T-cell (primary cell): ENCODE data around the gene THSD7A. TPM values are rescaled to one million over a fixed set of nuclear protein-coding genes. Genes with fewer than 3 reads are reported as not detected.

Experiments
- ATAC-seq, 4 experiments: fragments of 200-7000 bp in 3 of 4; fragments of 150-1000 bp in 1 of 4; cut with Tn5 transposase; replicated peaks in 1 of 4; 1 replicate in 3 of 4; 2 replicates in 1 of 4; pipeline ENCODE4 v1.10.0; 2021; ENCODE audit warnings: moderate library complexity in 3 of 4, mild to moderate bottlenecking in 2 of 4, moderate number of reproducible peaks in 1 of 4
- CTCF ChIA-PET, 2 donors: fragments of 300-600 bp; sonication (Branson Sonifier 250); formaldehyde crosslinking; loops; one replicate each; lab custom pipeline; 2022; ENCODE audit warnings: antibody characterized with exemption in 2 of 2; lab: Charles Lee
- POLR2A ChIA-PET, 2 donors: fragments of 300-600 bp; sonication (Branson Sonifier 250); formaldehyde crosslinking; loops; one replicate each; lab custom pipeline; 2022; ENCODE audit warnings: antibody characterized with exemption in 2 of 2; lab: Charles Lee
- DNase-seq, 35 experiments: peaks; one replicate each; pipeline versions ENCODE4 v3.0.0 to v3.0.0-alpha.2; 2013 to 2023
- H3K27ac ChIP-seq: one replicate; pipeline ENCODE4 v1.5.1; 2013; ENCODE audit warnings: low read length
- H3K27me3 ChIP-seq, 2 experiments: replicated peaks in 1 of 2; 1 replicate in 1 of 2; 2 replicates in 1 of 2; pipeline versions ENCODE4 v1.6.1 to v1.7.0; 2013; ENCODE audit warnings: low read length in 1 of 2, mixed read lengths in 1 of 2; ENCODE audit not compliant: control insufficient read depth in 2 of 2, insufficient read depth in 2 of 2; ENCODE audit errors: extremely low read depth in 1 of 2
- H3K36me3 ChIP-seq, 2 donors: 1 replicate in 1 of 2; 2 replicates in 1 of 2; pipeline versions ENCODE4 v1.6.1 to v1.7.0; 2013; ENCODE audit warnings: low read length in 1 of 2; ENCODE audit not compliant: control insufficient read depth in 2 of 2, insufficient read depth in 1 of 2; ENCODE audit errors: extremely low read depth in 1 of 2
- H3K4me1 ChIP-seq, 2 experiments: 1 replicate in 1 of 2; 2 replicates in 1 of 2; pipeline versions ENCODE4 v1.6.1 to v1.7.0; 2013; ENCODE audit warnings: low read length in 2 of 2, mixed read lengths in 1 of 2; ENCODE audit not compliant: insufficient read depth in 2 of 2, control insufficient read depth in 1 of 2; ENCODE audit errors: extremely low read depth in 1 of 2
- H3K4me3 ChIP-seq, 2 donors: 1 replicate in 1 of 2; 2 replicates in 1 of 2; pipeline versions ENCODE4 v1.5.1 to v1.7.0; 2013; ENCODE audit warnings: mild to moderate bottlenecking in 2 of 2, low read length in 1 of 2, moderate library complexity in 1 of 2; ENCODE audit not compliant: control insufficient read depth in 1 of 2; ENCODE audit errors: extremely low read depth in 1 of 2
- H3K9me3 ChIP-seq: 2 replicates; pipeline ENCODE4 v1.7.0; 2013
- H3K27ac Mint-ChIP-seq, 2 donors: one replicate each; pipeline ENCODE4 v1.8.0; 2020 to 2021; ENCODE audit warnings: mild to moderate bottlenecking in 2 of 2, mixed read lengths in 2 of 2
- H3K27me3 Mint-ChIP-seq, 2 donors: one replicate each; pipeline ENCODE4 v1.8.0; 2021 to 2022; ENCODE audit warnings: mixed read lengths in 2 of 2
- H3K36me3 Mint-ChIP-seq: one replicate; pipeline ENCODE4 v1.8.0; 2021; ENCODE audit warnings: mixed read lengths
- H3K4me1 Mint-ChIP-seq, 3 donors: one replicate each; pipeline ENCODE4 v1.8.0; 2020 to 2022; ENCODE audit warnings: mixed read lengths in 3 of 3, mild to moderate bottlenecking in 1 of 3
- H3K4me3 Mint-ChIP-seq, 3 donors: one replicate each; pipeline ENCODE4 v1.8.0; 2020 to 2022; ENCODE audit warnings: mild to moderate bottlenecking in 3 of 3, mixed read lengths in 3 of 3, moderate library complexity in 3 of 3
- H3K9me3 Mint-ChIP-seq, 3 donors: one replicate each; pipeline ENCODE4 v1.8.0; 2020 to 2022; ENCODE audit warnings: mixed read lengths in 3 of 3
- WGBS: methylation state at CpG from one replicate; pipeline ENCODE4 v1.1.5; 2013; ENCODE audit warnings: missing lambda C conversion rate; ENCODE audit not compliant: insufficient coverage; 5-methylcytosine and 5-hydroxymethylcytosine counted together
- total RNA-seq, 35 experiments: library from RNA in 6 of 35; stranded (reverse) in 6 of 35; fragments of 120-200 nt in 1 of 35; gene quantifications; one replicate each; pipeline versions ENCODE4 v1.2.1 to v1.2.4 and lab custom pipeline; 2013 to 2026

THSD7A gene
- total RNA-seq, 5 donors from 2014 or later (not counting 1 experiment from before 2014, with no cell fraction given) = 0.08 to 0.33 TPM; not detected in 3

- Mint-ChIP-seq H3K4me3 (no peak overlapping the region), H3K27ac (no peak overlapping the region), H3K27me3 (no peaks in the 10 kb centered on the region), H3K9me3 (no peaks in the 10 kb centered on the region), H3K4me1 (no peaks in the 10 kb centered on the region), H3K36me3 (no peaks in the 10 kb centered on the region)
- ChIA-PET POLR2A (no interaction called here), CTCF (no interaction called here)
- no peaks in the 10 kb centered on the region for H3K9me3 ChIP-seq
- no peak overlapping the region for H3K27ac ChIP-seq
- DNase-seq = no peak
- no peaks in the 10 kb centered on the region for H3K4me1 ChIP-seq
- ATAC-seq = no peak
- H3K4me3 ChIP-seq = no peak overlapping the region
- 92% methylated on average over 1 of the region's 3 CpGs for WGBS
- H3K36me3 ChIP-seq = no peaks in the 10 kb centered on the region
- H3K27me3 ChIP-seq = no peaks in the 10 kb centered on the region
These were observed 501.8 kb downstream of the THSD7A start for GRCh38 chr7:11330208-11330607.

- H3K9me3 Mint-ChIP-seq = no peaks in the 10 kb centered on the region
- H3K4me1 Mint-ChIP-seq = no peaks in the 10 kb centered on the region
- no peaks in the 10 kb centered on the region for H3K27me3 Mint-ChIP-seq
- H3K27ac ChIP-seq = no peak overlapping the region
- no peaks in the 10 kb centered on the region for H3K36me3 Mint-ChIP-seq
- no peaks in the 10 kb centered on the region for H3K27me3 ChIP-seq
- ChIA-PET CTCF (interaction anchor here in 1 of 2 donors (0.6 kb wide), 1 partner anchor 14 kb away, joined by 3 read pairs; no protein-coding TSS in a partner anchor), POLR2A (no interaction called here)
- H3K4me3 Mint-ChIP-seq = no peak overlapping the region
- no peaks in the 10 kb centered on the region for H3K9me3 ChIP-seq
- H3K4me3 ChIP-seq = no peak overlapping the region
- no peak overlapping the region for H3K27ac Mint-ChIP-seq
- no peaks in the 10 kb centered on the region for H3K36me3 ChIP-seq
- H3K4me1 ChIP-seq = no peaks in the 10 kb centered on the region
- DNase-seq = no peak
- WGBS = no CpG with 5 or more reads among the region's 3 CpGs
- ATAC-seq = no peak
These were observed 502.4 kb downstream of the THSD7A start for GRCh38 chr7:11329626-11330025.

GRCh38 chr7:11328309-11328708, 503.7 kb downstream of the THSD7A start:
- no peaks in the 10 kb centered on the region for H3K27me3 ChIP-seq
- Mint-ChIP-seq H3K9me3 (no peaks in the 10 kb centered on the region), H3K4me1 (no peaks in the 10 kb centered on the region), H3K36me3 (no peaks in the 10 kb centered on the region), H3K4me3 (no peak overlapping the region), H3K27me3 (no peaks in the 10 kb centered on the region), H3K27ac (no peak overlapping the region)
- H3K27ac ChIP-seq = no peak overlapping the region
- CTCF ChIA-PET = no interaction called here
- H3K4me3 ChIP-seq = no peak overlapping the region
- WGBS = 53% methylated on average over 1 of the region's 3 CpGs
- POLR2A ChIA-PET = no interaction called here
- H3K36me3 ChIP-seq = no peaks in the 10 kb centered on the region
- no peaks in the 10 kb centered on the region for H3K9me3 ChIP-seq
- DNase-seq = no peak
- H3K4me1 ChIP-seq = no peaks in the 10 kb centered on the region
- ATAC-seq = no peak

- Histone ChIP-seq H3K27me3 (no peaks in the 10 kb centered on the region), H3K27ac (no peak overlapping the region), H3K9me3 (no peaks in the 10 kb centered on the region), H3K4me3 (no peak overlapping the region), H3K4me1 (no peaks in the 10 kb centered on the region), H3K36me3 (no peaks in the 10 kb centered on the region)
- ChIA-PET CTCF (interaction anchor here in 1 of 2 donors (0.6 kb wide), 1 partner anchor 87 kb away, joined by 4 read pairs; no protein-coding TSS in a partner anchor), POLR2A (no interaction called here)
- Mint-ChIP-seq H3K36me3 (no peaks in the 10 kb centered on the region), H3K9me3 (no peaks in the 10 kb centered on the region), H3K4me1 (no peaks in the 10 kb centered on the region), H3K27ac (no peak overlapping the region), H3K4me3 (no peak overlapping the region), H3K27me3 (no peaks in the 10 kb centered on the region)
- no CpG with 5 or more reads among the region's 1 CpG for WGBS
- DNase-seq (no peak), ATAC-seq (no peak)
These were observed 504.4 kb downstream of the THSD7A start for GRCh38 chr7:11327633-11328032.
